Astrocyte (in vitro differentiated cells and primary cell): ENCODE results near the gene AGPAT1. TPM values are rescaled to one million over a fixed set of nuclear protein-coding genes. Genes with fewer than 3 reads are reported as not detected.

Experiments used
- DNase-seq: peaks from one replicate; pipeline ENCODE4 v3.0.0-alpha.2; 2010; ENCODE audit warnings: low read depth
- FAIRE-seq: peaks from 2 replicates; lab custom pipeline; 2011; peaks lifted over from hg19 to GRCh38; lab: Jason Lieb, UNC
- H2AFZ ChIP-seq: 2 replicates; pipeline ENCODE4 v1.6.0; 2012; ENCODE audit warnings: low read depth, low read length, inconsistent platforms
- H3K27ac ChIP-seq: 2 replicates; pipeline ENCODE4 v1.5.1; 2011; ENCODE audit warnings: low read depth, low read length, inconsistent platforms
- H3K27me3 ChIP-seq: 2 replicates; pipeline ENCODE4 v1.6.0; 2011; ENCODE audit warnings: low read length, inconsistent platforms; ENCODE audit not compliant: insufficient read depth
- H3K36me3 ChIP-seq: 2 replicates; pipeline ENCODE4 v1.5.1; 2011; ENCODE audit warnings: low read length, inconsistent platforms; ENCODE audit not compliant: insufficient read depth
- H3K4me1 ChIP-seq: 2 replicates; pipeline ENCODE4 v1.5.1; 2011; ENCODE audit warnings: low read length, inconsistent platforms; ENCODE audit not compliant: insufficient read depth
- H3K4me2 ChIP-seq: 2 replicates; pipeline ENCODE4 v1.6.0; 2012; ENCODE audit warnings: low read length, inconsistent platforms
- H3K4me3 ChIP-seq: 2 replicates; pipeline ENCODE4 v1.5.1; 2011; ENCODE audit warnings: low read depth, mild to moderate bottlenecking, low read length, inconsistent platforms; ENCODE audit not compliant: insufficient read depth
- H3K79me2 ChIP-seq: 2 replicates; pipeline ENCODE4 v1.6.0; 2012; ENCODE audit warnings: mild to moderate bottlenecking, low read length, inconsistent platforms; ENCODE audit not compliant: insufficient read depth
- H3K9ac ChIP-seq: 2 replicates; pipeline ENCODE4 v1.6.0; 2012; ENCODE audit warnings: mild to moderate bottlenecking, low read length, inconsistent platforms
- H3K9me3 ChIP-seq: 2 replicates; pipeline ENCODE4 v1.5.1; 2012; ENCODE audit warnings: low read depth, mild to moderate bottlenecking, low read length, inconsistent platforms; ENCODE audit not compliant: insufficient read depth
- H4K20me1 ChIP-seq: 2 replicates; pipeline ENCODE4 v1.6.0; 2012; ENCODE audit warnings: low read length, inconsistent platforms; ENCODE audit not compliant: insufficient read depth
- H3K27ac Mint-ChIP-seq: one replicate; pipeline ENCODE4 v1.8.0; 2021; ENCODE audit warnings: mild to moderate bottlenecking, mixed read lengths; ENCODE audit not compliant: unreplicated experiment
- H3K27me3 Mint-ChIP-seq: one replicate; pipeline ENCODE4 v1.8.0; 2021; ENCODE audit warnings: low read depth, mixed read lengths; ENCODE audit not compliant: unreplicated experiment
- H3K36me3 Mint-ChIP-seq: one replicate; pipeline ENCODE4 v1.8.0; 2021; ENCODE audit warnings: low read depth, mixed read lengths; ENCODE audit not compliant: unreplicated experiment
- H3K4me1 Mint-ChIP-seq: one replicate; pipeline ENCODE4 v1.8.0; 2021; ENCODE audit warnings: low read depth, mixed read lengths; ENCODE audit not compliant: unreplicated experiment
- H3K4me3 Mint-ChIP-seq: one replicate; pipeline ENCODE4 v1.8.0; 2021; ENCODE audit warnings: mild to moderate bottlenecking, moderate library complexity, mixed read lengths; ENCODE audit not compliant: unreplicated experiment
- H3K9me3 Mint-ChIP-seq: one replicate; pipeline ENCODE4 v1.8.0; 2021; ENCODE audit warnings: mild to moderate bottlenecking, mixed read lengths; ENCODE audit not compliant: unreplicated experiment
- CTCF ChIP-seq: IDR thresholded peaks from 2 replicates; pipeline ENCODE4 v1.5.1; 2011; ENCODE audit warnings: low read depth, mild to moderate bottlenecking, inconsistent platforms, low read length, moderate library complexity; ENCODE audit not compliant: insufficient read depth
- EZH2 ChIP-seq: IDR thresholded peaks from 2 replicates; pipeline ENCODE4 v1.6.1; 2012; ENCODE audit warnings: mild to moderate bottlenecking, low read length, inconsistent platforms; ENCODE audit not compliant: insufficient read depth
- total RNA-seq: library from RNA; stranded (reverse); gene quantifications from 2 replicates; pipeline ENCODE4 v1.2.1, GENCODE V29; 2021

The AGPAT1 gene
- total RNA-seq, 1 donor from 2014 or later: 94.8 TPM

GRCh38 chr6:32168807-32169591 is 6.9 kb downstream of the AGPAT1 start:
- TF ChIP-seq EZH2 (no peak), CTCF (no peak)
- peaks cover 13% of the 10 kb centered on the region for H3K4me1 ChIP-seq
- FAIRE-seq (no peak), DNase-seq (no peak)
- H3K4me3 ChIP-seq: no peak overlapping the region
- peaks cover 12% of the 10 kb centered on the region for H3K36me3 ChIP-seq
- H3K27me3 Mint-ChIP-seq: no peaks in the 10 kb centered on the region
- no peak overlapping the region for H3K9ac ChIP-seq
- no peak overlapping the region for H3K27ac Mint-ChIP-seq
- no peak overlapping the region for H3K27ac ChIP-seq
- H3K4me2 ChIP-seq: no peak overlapping the region
- no peaks in the 10 kb centered on the region for H3K27me3 ChIP-seq
- peaks cover 33% of the 10 kb centered on the region for H3K36me3 Mint-ChIP-seq
- H3K9me3 Mint-ChIP-seq: peaks cover 2% of the 10 kb centered on the region
- H3K4me1 Mint-ChIP-seq: peaks cover 26% of the 10 kb centered on the region
- no peaks in the 10 kb centered on the region for H3K9me3 ChIP-seq
- H3K4me3 Mint-ChIP-seq: peak overlapping the region; percentile 64
- no peak overlapping the region for H2AFZ ChIP-seq
- H4K20me1 ChIP-seq: peaks cover 25% of the 10 kb centered on the region
- H3K79me2 ChIP-seq: peaks cover 21% of the 10 kb centered on the region

GRCh38 chr6:32168350-32168749 is 7.5 kb downstream of the AGPAT1 start:
- Histone ChIP-seq H3K9me3 (no peaks in the 10 kb centered on the region), H3K4me3 (no peak overlapping the region), H2AFZ (no peak overlapping the region), H3K79me2 (peaks cover 15% of the 10 kb centered on the region), H3K4me2 (no peak overlapping the region), H3K27me3 (no peaks in the 10 kb centered on the region), H3K4me1 (peaks cover 13% of the 10 kb centered on the region), H3K27ac (no peak overlapping the region), H3K9ac (no peak overlapping the region), H4K20me1 (peaks cover 18% of the 10 kb centered on the region), H3K36me3 (peaks cover 12% of the 10 kb centered on the region)
- TF ChIP-seq CTCF (no peak), EZH2 (no peak)
- no peak overlapping the region for H3K27ac Mint-ChIP-seq
- peaks cover 33% of the 10 kb centered on the region for H3K36me3 Mint-ChIP-seq
- FAIRE-seq (no peak), DNase-seq (no peak)
- H3K4me3 Mint-ChIP-seq: peak overlapping the region; percentile 9
- no peaks in the 10 kb centered on the region for H3K27me3 Mint-ChIP-seq
- H3K9me3 Mint-ChIP-seq: peaks cover 2% of the 10 kb centered on the region
- peaks cover 21% of the 10 kb centered on the region for H3K4me1 Mint-ChIP-seq

- TF ChIP-seq EZH2 (no peak), CTCF (no peak)
- Mint-ChIP-seq H3K4me3 (peak overlapping the region; percentile 9), H3K4me1 (peaks cover 16% of the 10 kb centered on the region), H3K36me3 (peaks cover 33% of the 10 kb centered on the region), H3K27me3 (no peaks in the 10 kb centered on the region), H3K9me3 (peaks cover 2% of the 10 kb centered on the region), H3K27ac (peak overlapping the region; percentile 41)
- H3K4me3 ChIP-seq: no peak overlapping the region
- no peaks in the 10 kb centered on the region for H3K27me3 ChIP-seq
- no peak overlapping the region for H3K4me2 ChIP-seq
- no peak overlapping the region for H2AFZ ChIP-seq
- H3K9me3 ChIP-seq: no peaks in the 10 kb centered on the region
- H3K9ac ChIP-seq: no peak overlapping the region
- peaks cover 16% of the 10 kb centered on the region for H4K20me1 ChIP-seq
- H3K36me3 ChIP-seq: peaks cover 12% of the 10 kb centered on the region
- FAIRE-seq (no peak), DNase-seq (no peak)
- no peak overlapping the region for H3K27ac ChIP-seq
- H3K4me1 ChIP-seq: peaks cover 13% of the 10 kb centered on the region
- peaks cover 9% of the 10 kb centered on the region for H3K79me2 ChIP-seq
Observed at GRCh38 chr6:32167761-32168262, 8.1 kb downstream of the AGPAT1 start.
